ENCODE data around the gene TNFAIP8L1.

DNA sequence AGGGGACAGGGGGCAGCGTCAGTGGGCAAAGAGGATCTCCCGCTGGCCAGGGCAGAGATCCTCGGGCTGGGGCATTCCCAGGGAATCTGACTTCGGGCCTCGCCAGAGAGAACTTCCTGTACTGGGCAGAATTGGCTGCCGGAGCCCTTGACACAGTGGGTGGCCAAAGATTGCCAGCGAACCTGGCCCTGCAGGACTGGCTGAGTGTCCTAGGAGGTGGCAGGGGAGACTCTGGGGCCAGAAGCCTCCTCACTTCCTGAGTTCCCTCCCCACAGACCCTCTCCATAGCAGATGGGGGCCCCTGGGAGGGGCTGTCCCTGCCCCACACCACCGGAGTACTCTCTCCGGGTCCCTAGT is 65.0 kb downstream of the TNFAIP8L1 start:
- TF ChIP-seq POLR2A (IDR thresholded peaks at IDR 0.05) (no peak), CTCF (IDR thresholded peaks at IDR 0.05) (no peak), POLR2AphosphoS5 (IDR thresholded peaks at IDR 0.05) (no peak)
